GM19099 (cell line): ENCODE measurements around the gene PRXL2A.

ENCODE experiments used
- POLR2A ChIP-seq: IDR thresholded peaks from 3 replicates; pipeline ENCODE4 v1.6.1; 2011; ENCODE audit warnings: low read depth; ENCODE audit not compliant: insufficient read length; ENCODE audit errors: extremely low read depth

PRXL2A gene

DNA sequence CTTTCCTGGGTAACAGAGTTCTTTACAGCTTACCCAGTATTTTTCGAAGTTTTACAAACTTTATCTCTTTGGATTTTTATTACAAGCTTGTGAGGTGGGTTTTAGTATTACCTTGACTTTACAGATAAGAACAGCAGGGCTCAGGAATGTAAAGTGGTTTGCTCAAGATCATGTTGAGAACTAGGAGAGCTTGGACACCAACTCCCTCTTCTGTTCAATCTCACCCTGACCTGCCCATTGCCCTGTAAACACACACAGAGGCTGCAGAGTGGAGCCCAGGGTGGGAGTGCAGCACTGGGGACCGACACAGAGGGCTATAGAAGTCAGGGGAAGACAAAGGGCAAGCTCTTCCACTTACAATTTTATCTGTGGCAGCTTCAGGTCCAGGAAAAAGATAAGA, 41.2 kb downstream of the PRXL2A start:
- TF ChIP-seq POLR2A = no peak

DNA sequence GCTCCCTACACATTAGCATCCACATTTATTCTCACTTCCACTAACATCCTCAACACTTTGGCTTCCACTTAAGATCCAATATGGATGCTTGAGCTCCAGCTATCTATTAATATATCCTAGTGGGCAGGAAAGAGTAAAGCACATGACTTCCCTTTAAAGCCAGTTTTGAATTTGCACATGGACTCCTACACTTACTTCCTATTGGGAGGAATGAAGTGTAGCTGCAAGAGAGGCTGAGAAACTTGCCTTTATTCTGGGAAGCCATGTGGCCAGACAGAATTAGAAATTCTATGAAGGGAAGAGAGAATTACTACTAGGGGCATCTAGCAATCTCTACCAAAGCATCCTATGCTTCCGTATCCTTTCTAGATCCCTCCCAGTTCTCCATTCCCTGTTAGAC, 42.8 kb downstream of the PRXL2A start:
- TF ChIP-seq POLR2A = no peak

DNA sequence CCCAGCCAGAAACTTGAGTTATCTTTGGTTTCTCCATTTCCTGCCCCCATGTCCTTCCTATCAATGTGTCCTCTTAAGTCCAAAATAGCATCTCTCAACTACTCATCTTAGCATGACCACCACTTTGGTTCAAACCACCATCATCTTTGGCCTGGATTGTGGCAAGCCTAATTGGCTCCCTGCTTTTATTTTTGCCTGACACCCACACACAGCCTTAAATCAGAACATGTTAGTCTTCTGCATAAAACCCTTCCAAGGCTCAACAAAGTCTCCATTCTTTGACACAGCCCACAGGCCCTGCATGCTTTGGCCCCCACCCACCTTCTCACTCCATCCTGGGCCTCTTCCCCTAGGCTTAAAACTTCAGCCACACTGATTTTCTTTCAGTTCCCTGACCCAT, 43.7 kb downstream of the PRXL2A start:
- TF ChIP-seq POLR2A = no peak

DNA sequence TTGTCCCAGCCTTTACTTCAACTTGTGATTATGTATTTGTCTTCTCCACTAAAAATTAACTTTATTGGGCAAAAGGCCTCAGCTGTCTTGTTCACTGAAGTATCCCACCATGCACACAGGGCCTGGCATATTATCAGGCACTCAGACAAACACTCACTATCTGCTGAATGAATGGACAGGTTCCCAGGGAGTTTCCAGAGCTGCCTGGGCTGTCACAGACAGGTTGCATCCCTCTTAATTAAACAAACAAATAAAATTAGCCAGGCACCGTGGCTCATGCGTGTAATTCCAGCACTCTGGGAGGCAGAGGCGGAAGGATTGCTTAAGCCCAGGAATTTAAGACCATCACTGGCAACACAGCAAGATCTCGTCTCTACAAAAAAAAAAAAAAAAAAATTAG, 44.3 kb downstream of the PRXL2A start:
- no peak for TF ChIP-seq POLR2A

- no peak for TF ChIP-seq POLR2A
These were observed 44.9 kb downstream of the PRXL2A start for GRCh38 chr10:80453056-80453841.

- TF ChIP-seq POLR2A = peak; percentile 46
These were observed 45.6 kb downstream of the PRXL2A start, which contains the start of gene TSPAN14 for GRCh38 chr10:80453842-80454512. TSS of gene TSPAN14 (plus strand) at chr10:80454310. CDS start at chr10:80489234, 34,924 bp downstream.

- peak; percentile 29 for TF ChIP-seq POLR2A
These were observed 46.4 kb downstream of the PRXL2A start for GRCh38 chr10:80454513-80455460.

GRCh38 chr10:80455461-80456349, 47.4 kb downstream of the PRXL2A start:
- TF ChIP-seq POLR2A = no peak

GRCh38 chr10:80457554-80458262, 49.4 kb downstream of the PRXL2A start:
- TF ChIP-seq POLR2A = no peak

- TF ChIP-seq POLR2A = no peak
These were observed 49.9 kb downstream of the PRXL2A start for GRCh38 chr10:80458263-80458625.

DNA sequence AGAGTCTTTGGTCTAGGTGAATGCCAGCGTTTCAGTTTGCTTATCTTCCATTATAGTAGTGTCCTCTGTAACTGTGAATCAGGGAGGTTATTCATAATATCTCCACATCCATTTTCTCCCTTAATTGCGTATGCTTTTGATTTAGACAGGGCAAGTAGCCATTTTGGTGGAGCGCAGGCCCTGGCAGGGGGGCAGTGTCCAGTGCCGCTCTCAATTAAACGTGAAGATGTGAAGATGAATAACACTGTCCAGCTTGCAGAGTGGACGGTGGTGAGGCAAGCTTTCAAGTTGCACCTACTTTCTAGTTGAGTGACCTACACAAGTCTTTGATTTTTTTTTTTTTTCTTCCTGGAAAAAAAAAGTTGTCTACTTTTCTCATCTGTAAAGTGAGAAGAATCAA, 50.3 kb downstream of the PRXL2A start:
- no peak for TF ChIP-seq POLR2A

DNA sequence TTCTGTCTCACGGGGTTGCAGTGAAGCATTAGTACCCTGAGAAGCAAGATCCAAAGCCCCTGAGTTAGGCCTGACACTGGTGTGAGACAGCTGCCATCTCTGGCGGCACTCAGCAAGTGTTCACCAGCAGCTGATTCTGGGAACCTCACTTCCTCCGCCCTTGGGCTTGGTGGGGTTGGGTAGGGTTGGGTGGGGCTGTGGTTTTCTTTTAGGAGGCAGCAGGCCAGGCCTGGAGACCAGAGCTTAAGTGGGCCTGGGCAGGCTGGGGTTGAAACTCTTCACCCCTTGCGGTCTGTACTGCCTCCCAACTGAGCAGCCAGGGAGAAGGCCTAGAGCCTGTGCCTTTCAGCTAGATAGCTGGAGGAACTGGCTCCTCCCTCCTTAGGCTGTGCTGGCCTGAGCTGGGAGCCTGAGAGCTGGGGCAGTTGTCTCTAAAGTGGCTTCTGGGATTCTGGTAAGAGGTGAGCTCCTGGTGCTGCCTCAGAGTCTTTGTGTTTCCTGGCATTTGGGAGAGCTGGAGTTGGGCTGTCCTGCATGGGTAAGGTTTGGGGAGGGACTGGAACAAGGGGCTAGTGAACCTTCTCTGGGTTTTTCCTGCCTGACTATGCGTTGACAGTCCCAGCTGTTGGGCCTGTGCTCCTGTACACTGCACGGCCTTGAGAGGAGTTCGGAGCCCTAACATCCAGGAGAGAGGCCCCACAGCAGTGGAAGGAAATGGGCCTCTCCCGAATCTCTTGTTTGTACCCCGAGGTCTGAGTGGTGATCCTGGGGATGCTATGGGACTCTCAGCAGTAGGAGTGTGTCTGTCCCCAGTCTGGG, 50.9 kb downstream of the PRXL2A start:
- TF ChIP-seq POLR2A = peak; percentile 34
